GM19452 (cell line): ENCODE data around the gene ZNF665.
"Not testable (repeated sequence)": the region's sequence is repeated elsewhere in the genome, so short reads cannot be mapped to it uniquely, and the experiment has no call there.

Experiments
- ATAC-seq: cut with Tn5 transposase; IDR thresholded peaks from one replicate; pipeline ENCODE4 v1.9.1; 2021; ENCODE audit not compliant: unreplicated experiment

Gene ZNF665

GRCh38 chr19:53158119-53158656, 35.0 kb downstream of the ZNF665 start:
- no peak for ATAC-seq

- no peak for ATAC-seq
Observed at GRCh38 chr19:53157626-53158025, 35.5 kb downstream of the ZNF665 start.

- no peak for ATAC-seq
Observed at GRCh38 chr19:53156850-53157249, 36.3 kb downstream of the ZNF665 start.

- no peak for ATAC-seq
Observed at GRCh38 chr19:53147645-53148044, 45.5 kb downstream of the ZNF665 start.

- ATAC-seq = no peak
Observed at GRCh38 chr19:53140351-53140750, 52.8 kb downstream of the ZNF665 start.

- ATAC-seq = no peak
Observed at GRCh38 chr19:53136432-53136831, 56.7 kb downstream of the ZNF665 start.

- no peak for ATAC-seq
Observed at GRCh38 chr19:53132141-53132991, 60.8 kb downstream of the ZNF665 start, which contains the start of gene ZNF415. Gene ZNF415 (minus strand): TSS chr19:53132910. CDS start chr19:53122676, 10,234 bp downstream.

- no peak for ATAC-seq
Observed at GRCh38 chr19:53131727-53132126, 61.4 kb downstream of the ZNF665 start.

GRCh38 chr19:53131085-53131590, 62.0 kb downstream of the ZNF665 start:
- ATAC-seq = no peak

- no peak for ATAC-seq
Observed at GRCh38 chr19:53130506-53130905, 62.7 kb downstream of the ZNF665 start.

GRCh38 chr19:53126733-53127526, 66.2 kb downstream of the ZNF665 start:
- not testable (repeated sequence) for ATAC-seq

- ATAC-seq = no peak
Observed at GRCh38 chr19:53123400-53123799, 69.8 kb downstream of the ZNF665 start.
